ENCODE measurements around the gene ZNF382.
"Not testable (repeated sequence)": the region's sequence is repeated elsewhere in the genome, so short reads cannot be mapped to it uniquely, and the experiment has no call there.

- TF ChIP-seq POLR2A (IDR thresholded peaks at IDR 0.05; ENCODE audit: extremely low read depth, insufficient read length); CTCF (IDR thresholded peaks at IDR 0.05; ENCODE audit: low read depth, low read length): not testable (repeated sequence)
Observed at GRCh38 chr19:36602681-36603080, 2.4 kb upstream of the ZNF382 start.
